Erythroblast (primary cell): ENCODE measurements around the gene NAV3.

Experiments
- GATA1 ChIP-seq: IDR thresholded peaks from 2 replicates; pipeline ENCODE4 v1.6.1; 2011; ENCODE audit warnings: low read depth, mild to moderate bottlenecking, control low read depth, low read length, moderate library complexity
- POLR2A ChIP-seq: IDR thresholded peaks from 2 replicates; pipeline ENCODE4 v1.6.1; 2011; ENCODE audit warnings: mild to moderate bottlenecking, low read length

DNA sequence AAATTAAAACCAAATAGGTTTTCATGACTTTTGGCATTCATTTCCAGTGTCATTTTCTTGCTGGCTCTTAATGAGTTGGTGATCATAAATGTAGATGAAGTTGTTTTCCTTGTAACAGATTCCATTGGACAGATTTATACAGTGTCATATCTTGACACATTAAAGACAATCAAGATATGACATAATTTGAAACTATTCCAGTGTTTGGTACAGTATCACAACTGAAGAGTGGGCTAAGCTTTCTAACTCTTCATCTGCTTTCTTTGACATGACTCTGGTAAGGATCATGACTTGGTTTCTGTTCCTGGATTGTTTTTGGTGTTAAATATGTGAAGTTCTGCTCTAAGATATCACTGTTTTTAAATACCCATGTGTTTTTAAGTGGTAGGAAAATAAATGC, 289.6 kb downstream of the NAV3 start:
- TF ChIP-seq POLR2A, result no peak
- no peak for TF ChIP-seq GATA1
